ENCODE results near the gene TERT. TPM values are rescaled to one million over a fixed set of nuclear protein-coding genes. Genes with fewer than 3 reads are reported as not detected.
A peak's percentile ranks its signal among the peaks of the same experiment; 100 is the strongest.

Gene TERT
- polyA plus RNA-seq, 3 donors from 2014 or later = not detected

- Mint-ChIP-seq H3K36me3 (peaks cover 35 to 59% (median 45%) of the 10 kb centered on the region in 3 donors), H3K4me1 (peaks cover 28 to 31% of the 10 kb centered on the region in 2 donors), H3K27ac (no peak overlapping the region), H3K9me3 (no peaks in the 10 kb centered on the region), H3K27me3 (ENCODE audit: low read depth in 3 of 3) (peaks cover 0 to 11% (median 5%) of the 10 kb centered on the region in 3 donors), H3K4me3 (no peak overlapping the region)
- DNase-seq = no peak
Measured at GRCh38 chr5:1319436-1320256, 24.8 kb upstream of the TERT start.

DNA sequence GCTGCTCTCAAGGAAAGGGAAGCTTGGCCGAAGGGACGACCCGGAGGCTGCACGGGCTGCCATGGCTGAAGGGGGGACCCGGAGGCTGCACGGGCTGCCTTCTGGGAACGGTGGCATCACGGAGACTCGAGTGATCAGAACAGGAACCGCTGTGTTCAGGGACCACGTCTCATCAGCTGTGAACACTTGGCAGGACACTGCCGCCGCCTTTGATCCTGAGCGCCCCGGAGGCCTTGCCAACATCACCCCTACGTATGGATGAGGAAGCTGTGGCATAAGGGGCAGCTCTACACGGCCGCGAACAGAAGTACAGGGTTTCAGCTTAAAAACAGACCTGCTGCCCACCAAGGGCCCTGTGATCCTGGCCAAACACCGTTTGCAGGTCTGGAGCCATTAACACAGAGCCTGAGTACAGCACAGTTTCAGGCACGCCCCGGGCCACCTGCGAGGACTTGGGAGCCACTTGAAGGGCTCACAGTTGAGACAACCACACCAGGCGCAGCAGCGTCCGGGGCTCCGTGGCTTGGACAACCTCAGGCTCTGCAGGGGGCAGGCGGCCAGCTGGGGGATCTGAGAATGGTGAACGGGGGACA is 23.9 kb upstream of the TERT start:
- H3K9me3 Mint-ChIP-seq = no peaks in the 10 kb centered on the region
- H3K36me3 Mint-ChIP-seq = peaks cover 26 to 51% (median 40%) of the 10 kb centered on the region in 3 donors
- H3K27ac Mint-ChIP-seq = no peak overlapping the region
- DNase-seq = no peak
- peaks cover 0 to 15% (median 5%) of the 10 kb centered on the region in 3 donors for H3K27me3 Mint-ChIP-seq (ENCODE audit: low read depth in 3 of 3)
- H3K4me3 Mint-ChIP-seq = no peak overlapping the region
- peaks cover 37 to 39% of the 10 kb centered on the region in 2 donors for H3K4me1 Mint-ChIP-seq

GRCh38 chr5:1317921-1318565 is 23.2 kb upstream of the TERT start:
- Mint-ChIP-seq H3K36me3 (peaks cover 25 to 51% (median 40%) of the 10 kb centered on the region in 3 donors), H3K4me3 (no peak overlapping the region), H3K9me3 (no peaks in the 10 kb centered on the region), H3K4me1 (peaks cover 44 to 46% of the 10 kb centered on the region in 2 donors), H3K27me3 (ENCODE audit: low read depth in 3 of 3) (peaks cover 4 to 19% (median 8%) of the 10 kb centered on the region in 3 donors), H3K27ac (no peak overlapping the region)
- DNase-seq = no peak

DNA sequence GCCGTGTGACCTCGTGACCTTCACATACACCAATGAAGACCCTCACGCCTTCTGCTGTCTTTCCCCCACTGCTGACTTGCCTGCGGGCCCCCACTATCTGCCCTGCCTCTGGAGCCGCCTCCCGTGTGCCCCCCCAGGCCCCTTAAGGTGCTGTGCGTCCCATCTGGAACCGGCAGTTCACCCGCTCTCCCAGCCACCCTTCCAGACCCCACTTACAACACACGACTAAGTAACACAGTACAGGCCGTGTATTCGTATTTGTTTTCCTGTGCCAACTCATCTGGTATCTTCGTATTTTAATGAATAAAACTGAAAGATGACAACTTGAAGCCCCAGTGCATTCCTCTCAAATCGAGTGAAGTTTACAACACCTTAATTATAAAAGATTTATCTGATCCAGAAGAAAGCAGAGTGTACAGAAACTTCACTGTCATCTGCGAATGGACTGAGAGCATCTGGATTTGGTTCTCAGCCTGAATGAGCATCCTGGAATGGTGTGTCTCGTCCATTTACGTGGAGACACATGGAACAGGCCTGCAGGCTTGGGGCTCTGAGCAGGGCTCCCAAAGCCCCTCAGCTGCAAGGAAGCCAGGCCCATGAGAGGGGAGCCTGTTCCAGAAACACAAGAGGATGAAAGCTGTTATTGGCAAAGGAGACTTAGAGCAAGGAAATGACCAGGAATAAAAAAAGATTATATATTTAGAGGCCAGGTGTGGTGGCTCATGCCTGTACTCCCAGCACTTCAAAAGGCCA is 21.9 kb upstream of the TERT start:
- peaks cover 24 to 49% (median 40%) of the 10 kb centered on the region in 3 donors for H3K36me3 Mint-ChIP-seq
- peaks cover 7 to 22% (median 13%) of the 10 kb centered on the region in 3 donors for H3K27me3 Mint-ChIP-seq (ENCODE audit: low read depth in 3 of 3)
- H3K27ac Mint-ChIP-seq = peak overlapping the region in 1 of 6 donors; percentile 17
- H3K9me3 Mint-ChIP-seq = peaks cover 0 to 3% (median 1%) of the 10 kb centered on the region in 6 donors
- DNase-seq = no peak
- H3K4me3 Mint-ChIP-seq = peak overlapping the region; percentile 63 to 81 (median 73)
- peaks cover 56 to 59% of the 10 kb centered on the region in 2 donors for H3K4me1 Mint-ChIP-seq

- Mint-ChIP-seq H3K27ac (peak overlapping the region in 1 of 6 donors; percentile 24), H3K36me3 (peaks cover 18 to 41% (median 33%) of the 10 kb centered on the region in 3 donors), H3K27me3 (ENCODE audit: low read depth in 3 of 3) (peaks cover 7 to 22% (median 17%) of the 10 kb centered on the region in 3 donors), H3K4me1 (peaks cover 57 to 61% of the 10 kb centered on the region in 2 donors), H3K4me3 (peak overlapping the region; percentile 63 to 81 (median 73)), H3K9me3 (peaks cover 3 to 10% (median 7%) of the 10 kb centered on the region in 6 donors)
- DNase-seq = peak; percentile 13 to 36 (median 23)
Measured at GRCh38 chr5:1315709-1316587, 21.1 kb upstream of the TERT start.

- Mint-ChIP-seq H3K27ac (no peak overlapping the region), H3K9me3 (peaks cover 3 to 17% (median 13%) of the 10 kb centered on the region in 6 donors), H3K4me3 (peak overlapping the region; percentile 63 to 81 (median 73)), H3K36me3 (peaks cover 12 to 33% (median 25%) of the 10 kb centered on the region in 3 donors), H3K4me1 (peaks cover 57 to 64% of the 10 kb centered on the region in 2 donors), H3K27me3 (ENCODE audit: low read depth in 3 of 3) (peaks cover 9 to 21% (median 19%) of the 10 kb centered on the region in 3 donors)
- no peak for DNase-seq
Measured at GRCh38 chr5:1315018-1315708, 20.3 kb upstream of the TERT start.

- Mint-ChIP-seq H3K27ac (no peak overlapping the region), H3K36me3 (peaks cover 9 to 30% (median 23%) of the 10 kb centered on the region in 3 donors), H3K4me1 (peaks cover 57 to 64% of the 10 kb centered on the region in 2 donors), H3K9me3 (peaks cover 3 to 21% (median 14%) of the 10 kb centered on the region in 6 donors), H3K4me3 (peak overlapping the region in 4 of 5 donors; percentile 73 to 83 (median 80)), H3K27me3 (ENCODE audit: low read depth in 3 of 3) (peaks cover 9 to 21% (median 19%) of the 10 kb centered on the region in 3 donors)
- DNase-seq = no peak
Measured at GRCh38 chr5:1314564-1314982, 19.7 kb upstream of the TERT start.

DNA sequence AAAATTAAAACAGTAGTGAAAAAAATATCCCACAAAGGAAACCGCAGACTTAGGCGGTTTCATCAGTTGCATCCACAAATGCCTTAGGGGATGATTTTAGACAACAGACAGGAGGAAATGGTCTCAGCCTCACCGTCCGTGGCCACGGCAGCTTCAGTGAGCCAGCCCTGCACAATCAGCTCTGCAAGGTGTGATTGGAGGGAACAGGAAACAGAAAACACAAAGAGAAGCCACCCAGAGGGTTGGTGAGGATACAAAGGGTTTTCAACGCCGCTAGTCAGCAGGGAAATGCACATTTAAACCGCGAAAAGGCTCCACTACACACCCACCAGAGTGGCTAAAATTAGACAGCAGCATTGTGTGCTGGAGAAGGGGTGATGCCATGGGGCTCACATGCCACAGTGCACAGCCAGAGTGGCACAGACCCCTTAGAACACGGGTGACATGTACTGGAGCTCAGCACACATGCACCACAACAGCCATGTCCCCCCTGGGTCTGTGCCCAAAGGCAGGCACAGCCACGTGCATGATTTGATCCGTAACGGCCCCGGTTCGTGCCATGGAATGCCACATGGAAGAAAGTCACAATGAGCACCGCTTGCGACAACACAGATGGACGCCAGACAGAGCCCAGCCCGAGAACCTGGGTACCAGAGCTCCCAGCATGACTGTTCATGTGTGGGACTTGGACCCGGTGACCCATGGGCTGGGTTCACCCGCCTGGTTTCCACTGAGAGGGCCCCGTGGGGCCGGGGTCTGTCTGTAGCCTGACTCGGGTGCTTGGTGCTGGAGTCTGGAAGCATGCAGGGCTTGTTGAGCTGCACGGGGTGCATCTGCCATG is 18.3 kb upstream of the TERT start:
- peak overlapping the region; percentile 32 to 87 (median 79) for H3K27ac Mint-ChIP-seq
- H3K27me3 Mint-ChIP-seq (ENCODE audit: low read depth in 3 of 3) = peaks cover 9 to 21% (median 18%) of the 10 kb centered on the region in 3 donors
- peak overlapping the region; percentile 76 to 83 (median 80) for H3K4me3 Mint-ChIP-seq
- H3K4me1 Mint-ChIP-seq = peaks cover 57 to 64% of the 10 kb centered on the region in 2 donors
- peak; percentile 80 to 81 (median 80) for DNase-seq
- peaks cover 3 to 21% (median 14%) of the 10 kb centered on the region in 6 donors for H3K9me3 Mint-ChIP-seq
- H3K36me3 Mint-ChIP-seq = peaks cover 9 to 22% (median 12%) of the 10 kb centered on the region in 3 donors

DNA sequence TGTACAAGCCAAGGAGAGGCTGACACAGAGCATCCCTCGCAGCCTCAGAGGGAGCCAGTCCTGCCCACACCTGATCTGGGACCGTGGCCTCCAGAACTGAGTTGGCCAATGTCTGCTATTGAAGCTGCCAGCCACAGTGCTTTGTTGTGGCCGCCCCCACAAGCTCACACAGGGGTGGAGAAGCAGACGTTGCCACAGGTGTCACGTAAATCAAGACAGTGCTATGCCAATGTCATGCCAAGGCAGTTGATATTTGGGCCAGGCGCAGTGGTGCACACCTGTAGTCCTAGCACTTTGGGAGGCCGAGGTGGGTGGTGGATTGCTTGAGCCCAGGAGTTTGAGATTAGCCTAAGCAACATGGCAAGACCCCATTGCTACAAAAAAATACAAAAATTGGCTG is 17.3 kb upstream of the TERT start:
- Mint-ChIP-seq H3K27me3 (ENCODE audit: low read depth in 3 of 3) (peaks cover 9 to 18% (median 16%) of the 10 kb centered on the region in 3 donors), H3K27ac (peak overlapping the region in 4 of 6 donors; percentile 20 to 78 (median 51)), H3K4me1 (peaks cover 54 to 59% of the 10 kb centered on the region in 2 donors), H3K36me3 (peaks cover 4 to 12% (median 4%) of the 10 kb centered on the region in 3 donors), H3K4me3 (peak overlapping the region; percentile 6 to 81 (median 79)), H3K9me3 (peaks cover 3 to 21% (median 14%) of the 10 kb centered on the region in 6 donors)
- peak; percentile 51 to 63 (median 55) for DNase-seq

- peaks cover 48 to 53% of the 10 kb centered on the region in 2 donors for H3K4me1 Mint-ChIP-seq
- no peak overlapping the region for H3K4me3 Mint-ChIP-seq
- H3K27ac Mint-ChIP-seq = no peak overlapping the region
- peaks cover 0 to 6% (median 0%) of the 10 kb centered on the region in 3 donors for H3K36me3 Mint-ChIP-seq
- DNase-seq = no peak
- peaks cover 3 to 21% (median 14%) of the 10 kb centered on the region in 6 donors for H3K9me3 Mint-ChIP-seq
- H3K27me3 Mint-ChIP-seq (ENCODE audit: low read depth in 3 of 3) = peaks cover 9 to 16% (median 16%) of the 10 kb centered on the region in 3 donors
Measured at GRCh38 chr5:1311439-1312055, 16.7 kb upstream of the TERT start.

DNA sequence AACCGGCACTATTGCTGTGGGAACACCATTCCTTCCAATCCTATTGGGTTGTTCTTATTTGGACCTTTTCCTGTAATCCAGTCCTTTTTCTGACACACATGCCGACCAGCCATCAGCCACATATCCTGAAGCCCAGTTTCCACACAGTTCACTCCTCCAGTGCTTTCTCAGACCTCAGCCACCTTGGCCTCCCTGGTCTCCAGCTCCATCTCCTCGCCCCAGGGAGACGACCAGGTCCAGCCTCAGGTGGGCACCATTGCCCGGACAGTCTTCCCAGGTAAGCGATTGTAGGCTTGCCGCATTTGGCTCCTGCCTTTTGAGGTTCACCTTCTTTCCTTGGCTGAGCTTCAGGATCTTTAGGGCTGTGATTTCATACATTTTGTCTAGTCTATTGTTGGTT is 15.2 kb upstream of the TERT start:
- H3K4me1 Mint-ChIP-seq = peaks cover 34 to 38% of the 10 kb centered on the region in 2 donors
- no peak for DNase-seq
- H3K36me3 Mint-ChIP-seq = no peaks in the 10 kb centered on the region
- H3K9me3 Mint-ChIP-seq = peaks cover 3 to 21% (median 14%) of the 10 kb centered on the region in 6 donors
- no peak overlapping the region for H3K4me3 Mint-ChIP-seq
- H3K27me3 Mint-ChIP-seq (ENCODE audit: low read depth in 3 of 3) = peaks cover 9 to 16% (median 11%) of the 10 kb centered on the region in 3 donors
- no peak overlapping the region for H3K27ac Mint-ChIP-seq

Data from immature natural killer cell (primary cell).